ENCODE data around the gene CDC42BPB.

- TF ChIP-seq CTCF (optimal IDR thresholded peaks at IDR 0.05 in 1 of 3, IDR thresholded peaks at IDR 0.05 in 1 of 3, conservative IDR thresholded peaks at IDR 0.05 in 1 of 3; ENCODE audit: extremely low read depth in 1 of 3, insufficient read depth in 2 of 3, low read length in 3 of 3) (no peak), EZH2 (IDR thresholded peaks at IDR 0.05; ENCODE audit: low read length) (no peak)
Measured at GRCh38 chr14:102983496-102983895, 73.9 kb downstream of the CDC42BPB start.
